IMR-90 (cell line): ENCODE data around the gene PRXL2B. TPM values are rescaled to one million over a fixed set of nuclear protein-coding genes. Genes with fewer than 3 reads are reported as not detected.

ENCODE experiments used
- ATAC-seq: fragments of 200-7000 bp; cut with Tn5 transposase; 2 replicates; pipeline ENCODE4 v1.9.1; 2020; ENCODE audit warnings: low read depth, mild to moderate bottlenecking, moderate library complexity
- BruUV-seq: library from RNA; stranded (reverse); fragments of 400-500 nt; replicated peaks from 2 replicates; lab custom pipeline; 2021; lab: Mats Ljungman, UMichigan
- CTCF ChIA-PET: fragments of 300-600 bp; formaldehyde crosslinking; extraction: SDS; loops from one replicate; lab custom pipeline; 2021; ENCODE audit warnings: antibody characterized with exemption; lab: Yijun Ruan, JAX
- POLR2A ChIA-PET: fragments of 300-600 bp; sonication (Branson Sonifier 250); formaldehyde crosslinking; loops from one replicate; lab custom pipeline; 2022; ENCODE audit warnings: antibody characterized with exemption; ENCODE audit not compliant: unreplicated experiment; lab: Charles Lee
- DNase-seq: peaks from one replicate; pipeline ENCODE4 v3.0.0; 2013
- H2AFZ ChIP-seq: replicated peaks from 2 replicates; pipeline ENCODE3; 2013; ENCODE audit warnings: low read length, mild to moderate bottlenecking; ENCODE audit not compliant: poor library complexity
- H2AK5ac ChIP-seq: 2 replicates; pipeline ENCODE4 v1.6.1; 2013; ENCODE audit warnings: low read depth, low read length, inconsistent platforms
- H2AK9ac ChIP-seq: replicated peaks from 2 replicates; pipeline ENCODE3; 2013; ENCODE audit warnings: mild to moderate bottlenecking, low read depth, low read length, moderate library complexity; ENCODE audit not compliant: poor library complexity
- H2BK120ac ChIP-seq: 2 replicates; pipeline ENCODE4 v1.6.1; 2013; ENCODE audit warnings: low read depth, low read length, inconsistent platforms
- H2BK15ac ChIP-seq: 3 replicates; pipeline ENCODE4 v1.6.1; 2013; ENCODE audit warnings: low read depth, low read length, inconsistent platforms
- H2BK20ac ChIP-seq: 2 replicates; pipeline ENCODE4 v1.6.1; 2013; ENCODE audit warnings: low read depth, mild to moderate bottlenecking, inconsistent platforms, low read length, moderate library complexity
- H2BK5ac ChIP-seq: 2 replicates; pipeline ENCODE4 v1.6.1; 2013; ENCODE audit warnings: mild to moderate bottlenecking, low read depth, low read length, inconsistent platforms; ENCODE audit not compliant: poor library complexity, severe bottlenecking
- H3K14ac ChIP-seq: replicated peaks from 2 replicates; pipeline ENCODE4 v1.6.1; 2013; ENCODE audit warnings: low read depth, low read length, inconsistent platforms
- H3K18ac ChIP-seq: 2 replicates; pipeline ENCODE4 v1.6.1; 2013; ENCODE audit warnings: low read depth, low read length, control low read depth
- H3K23ac ChIP-seq: 2 replicates; pipeline ENCODE4 v1.6.1; 2013; ENCODE audit warnings: low read depth, low read length, inconsistent platforms
- H3K27ac ChIP-seq: 2 replicates; pipeline ENCODE4 v1.5.1; 2013; ENCODE audit warnings: mild to moderate bottlenecking, control low read depth, low read length; ENCODE audit not compliant: insufficient read depth
- H3K27me3 ChIP-seq: 2 replicates; pipeline ENCODE4 v1.6.1; 2013; ENCODE audit warnings: low read length; ENCODE audit not compliant: control insufficient read depth, insufficient read depth
- H3K36me3 ChIP-seq: 2 replicates; pipeline ENCODE4 v1.6.1; 2013; ENCODE audit warnings: low read length, mixed read lengths; ENCODE audit not compliant: control insufficient read depth, insufficient read depth
- H3K4ac ChIP-seq: 2 replicates; pipeline ENCODE4 v1.6.1; 2013; ENCODE audit warnings: low read depth, low read length, inconsistent platforms
- H3K4me1 ChIP-seq: 2 replicates; pipeline ENCODE4 v1.6.1; 2013; ENCODE audit warnings: low read length, mixed read lengths; ENCODE audit not compliant: control insufficient read depth, insufficient read depth
- H3K4me2 ChIP-seq: 2 replicates; pipeline ENCODE4 v1.6.1; 2013; ENCODE audit warnings: low read depth, mild to moderate bottlenecking, control low read depth, low read length, moderate library complexity
- H3K4me3 ChIP-seq: 2 replicates; pipeline ENCODE4 v1.5.1; 2013; ENCODE audit warnings: low read depth, mild to moderate bottlenecking, control low read depth, low read length, moderate library complexity; ENCODE audit not compliant: insufficient read depth
- H3K56ac ChIP-seq: 2 replicates; pipeline ENCODE4 v1.6.1; 2013; ENCODE audit warnings: low read length, inconsistent platforms; ENCODE audit not compliant: insufficient read depth; ENCODE audit errors: extremely low read depth
- H3K79me1 ChIP-seq, 2 experiments: 2 replicates each; pipeline ENCODE4 v1.6.1; 2013; ENCODE audit warnings: low read length in 2 of 2, inconsistent platforms in 1 of 2, low read depth in 1 of 2
- H3K9ac ChIP-seq: 2 replicates; pipeline ENCODE4 v1.6.1; 2013; ENCODE audit warnings: low read depth, low read length, control low read depth
- H3K9me1 ChIP-seq: 2 replicates; pipeline ENCODE4 v1.6.1; 2013; ENCODE audit warnings: low read length, inconsistent platforms; ENCODE audit not compliant: insufficient read depth
- H3K9me3 ChIP-seq: 2 replicates; pipeline ENCODE4 v1.6.1; 2013; ENCODE audit warnings: low read length; ENCODE audit not compliant: control insufficient read depth, insufficient read depth
- H4K20me1 ChIP-seq: 2 replicates; pipeline ENCODE4 v1.6.1; 2013; ENCODE audit warnings: low read length, inconsistent platforms; ENCODE audit not compliant: insufficient read depth
- H4K5ac ChIP-seq: 2 replicates; pipeline ENCODE4 v1.6.1; 2013; ENCODE audit warnings: mild to moderate bottlenecking, low read depth, low read length, control low read depth
- H4K8ac ChIP-seq, 2 experiments: 2 replicates each; pipeline ENCODE4 v1.6.1; 2013; ENCODE audit warnings: low read depth in 2 of 2, low read length in 2 of 2, control low read depth in 1 of 2, inconsistent platforms in 1 of 2
- H4K91ac ChIP-seq: 2 replicates; pipeline ENCODE4 v1.6.1; 2013; ENCODE audit warnings: low read depth, low read length, inconsistent platforms; ENCODE audit not compliant: insufficient read depth
- CEBPB ChIP-seq: IDR thresholded peaks from 2 replicates; pipeline ENCODE4 v1.6.1; 2012; ENCODE audit warnings: low read depth, low read length, improper control_type of control experiment
- CHD1 ChIP-seq: IDR thresholded peaks from 2 replicates; pipeline ENCODE4 v1.6.1; 2012; ENCODE audit warnings: low read depth, low read length, improper control_type of control experiment
- FOS ChIP-seq: fragments of 150-350 bp; IDR thresholded peaks from 2 replicates; pipeline ENCODE4 v1.6.1; 2016; ENCODE audit warnings: low read depth, low read length
- MAFK ChIP-seq: IDR thresholded peaks from 2 replicates; pipeline ENCODE4 v1.6.1; 2012; ENCODE audit warnings: low read depth, low read length, improper control_type of control experiment
- MAZ ChIP-seq: IDR thresholded peaks from 2 replicates; pipeline ENCODE4 v1.6.1; 2012; ENCODE audit warnings: low read depth, mild to moderate bottlenecking, low read length, improper control_type of control experiment, moderate library complexity, borderline replicate concordance
- MXI1 ChIP-seq: IDR thresholded peaks from 2 replicates; pipeline ENCODE4 v1.6.1; 2012; ENCODE audit warnings: low read depth, mild to moderate bottlenecking, low read length, moderate library complexity, borderline replicate concordance
- NFE2L2 ChIP-seq: fragments of 150-350 bp; IDR thresholded peaks from 2 replicates; pipeline ENCODE4 v1.6.1; 2016; ENCODE audit warnings: low read depth, mild to moderate bottlenecking, low read length
- POLR2A ChIP-seq: IDR thresholded peaks from 2 replicates; pipeline ENCODE4 v1.6.1; 2012; ENCODE audit warnings: mild to moderate bottlenecking, low read depth, low read length
- RAD21 ChIP-seq: IDR thresholded peaks from 2 replicates; pipeline ENCODE4 v1.6.1; 2012; ENCODE audit warnings: low read length, improper control_type of control experiment
- RCOR1 ChIP-seq: IDR thresholded peaks from 2 replicates; pipeline ENCODE4 v1.6.1; 2012; ENCODE audit warnings: mild to moderate bottlenecking, low read length, improper control_type of control experiment; ENCODE audit not compliant: insufficient replicate concordance
- RFX5 ChIP-seq: IDR thresholded peaks from 2 replicates; pipeline ENCODE4 v1.8.0; 2012; ENCODE audit warnings: low read depth, mild to moderate bottlenecking, low read length, moderate library complexity
- SMC3 ChIP-seq: fragments of 150-350 bp; IDR thresholded peaks from 2 replicates; pipeline ENCODE4 v1.6.1; 2016; ENCODE audit warnings: low read depth, mild to moderate bottlenecking, antibody characterized with exemption, low read length, moderate library complexity
- WGBS, 2 experiments: methylation state at CpG; one replicate each; pipeline versions ENCODE4 v1.1.5 to v1.1.7; 2013; ENCODE audit warnings: missing lambda C conversion rate in 2 of 2; ENCODE audit not compliant: insufficient read length in 1 of 2; ENCODE audit errors: extremely low coverage in 2 of 2; 5-methylcytosine and 5-hydroxymethylcytosine counted together
- dilution Hi-C: fragments of 300-500 bp; cut with HindIII; formaldehyde crosslinking; loops from one replicate; pipeline ENCODE4 v1.14.3; 2018; ENCODE audit warnings: low sequenced_read_pairs; ENCODE audit not compliant: unreplicated experiment
- in situ Hi-C: fragments of 300-500 bp; cut with MboI; formaldehyde crosslinking; loops from 3 replicates; pipeline ENCODE4 v1.14.3; 2019; ENCODE audit warnings: low sequenced_read_pairs, inconsistent platforms, mixed read lengths
- intact Hi-C: fragments of 100-400 bp; cut with micrococcal nuclease; formaldehyde crosslinking; loops from 2 replicates; pipeline ENCODE4 v1.10.0; 2022
- polyA plus RNA-seq, 3 experiments: library from polyadenylated mRNA; depleted of rRNA; stranded (reverse); fragments of >200 nt; gene quantifications; 2 replicates each; pipeline ENCODE4 v1.2.3, GENCODE V29; 2012; ENCODE audit warnings: low replicate concordance in 1 of 3
- total RNA-seq: library from RNA; depleted of rRNA; stranded (reverse); fragments of >200 nt; gene quantifications from 2 replicates; pipeline ENCODE4 v1.2.3, GENCODE V29; 2012
- TF ChIP-seq, protein P1 (sequence below): fragments of 150-350 bp; IDR thresholded peaks from 2 replicates; pipeline ENCODE4 v1.6.1; 2017; ENCODE audit warnings: mild to moderate bottlenecking, antibody characterized with exemption, low read length, low read depth
- TF ChIP-seq, protein P2 (sequence below): conservative IDR thresholded peaks from 2 replicates; pipeline ENCODE4 v1.5.1; 2012; ENCODE audit warnings: mild to moderate bottlenecking, low read depth, low read length, improper control_type of control experiment
- TF ChIP-seq, protein P3 (sequence below): fragments of 150-350 bp; IDR thresholded peaks from 2 replicates; pipeline ENCODE4 v1.6.1; 2016; ENCODE audit warnings: low read depth, mild to moderate bottlenecking, low read length, moderate library complexity, borderline replicate concordance

The PRXL2B gene
- total and polyA plus RNA-seq, 2 of the 4 experiments (the other 2 are of a cell fraction), result 10.9 to 22.3 TPM

DNA sequence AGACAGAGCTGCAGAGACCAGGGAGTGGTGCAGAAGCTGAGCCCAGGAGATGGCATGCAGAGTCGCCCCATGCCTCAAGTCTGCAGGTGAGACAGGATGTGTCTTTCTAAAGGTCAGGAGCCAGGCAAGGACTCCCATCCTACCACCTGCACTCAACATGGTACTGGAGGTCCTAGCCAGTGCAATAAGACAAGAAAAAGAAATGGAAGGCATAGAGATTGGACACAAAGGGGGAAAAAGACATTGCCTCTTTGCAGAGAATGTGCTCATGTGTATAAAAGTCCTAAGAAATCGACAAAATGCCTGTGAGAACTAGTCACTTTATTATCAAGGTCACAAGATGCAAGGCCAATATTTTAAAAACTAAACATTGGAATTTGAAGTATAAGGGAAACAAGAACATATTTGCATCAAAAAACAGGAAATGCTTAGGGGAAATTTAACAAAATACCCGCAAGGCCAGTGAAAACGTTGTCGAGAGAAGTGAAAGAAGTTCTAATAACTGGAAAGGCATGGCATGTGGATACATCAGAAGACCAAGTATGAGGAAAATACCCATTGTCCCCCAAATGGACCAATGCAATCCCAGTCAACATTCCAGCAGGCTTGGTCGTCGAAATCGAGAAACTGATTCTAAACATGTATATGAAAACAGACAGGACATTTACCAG lies 13.2 kb upstream of the PRXL2B start:
- H4K8ac ChIP-seq, result no peak overlapping the region
- no peak overlapping the region for H2BK15ac ChIP-seq
- ATAC-seq (no peak), DNase-seq (no peak)
- no peak overlapping the region for H3K14ac ChIP-seq
- H3K36me3 ChIP-seq, result no peaks in the 10 kb centered on the region
- H3K4me2 ChIP-seq, result no peak overlapping the region
- no peak overlapping the region for H2AK9ac ChIP-seq
- in situ Hi-C loops (no loop called here), dilution Hi-C loops (no loop called here), intact Hi-C loops (no loop called here)
- no peak overlapping the region for H2AFZ ChIP-seq
- H3K9ac ChIP-seq, result no peak overlapping the region
- H3K23ac ChIP-seq, result no peak overlapping the region
- no peak overlapping the region for H3K56ac ChIP-seq
- peaks cover 3% of the 10 kb centered on the region for H3K9me3 ChIP-seq
- H3K4ac ChIP-seq, result no peak overlapping the region
- no peak overlapping the region for H4K91ac ChIP-seq
- H3K27me3 ChIP-seq, result peaks cover 28% of the 10 kb centered on the region
- POLR2A ChIA-PET, result no interaction called here
- H3K18ac ChIP-seq, result no peak overlapping the region
- BruUV-seq, result no TSS peak
- no peak overlapping the region for H4K5ac ChIP-seq
- no peak overlapping the region for H2BK20ac ChIP-seq
- no peaks in the 10 kb centered on the region for H3K79me1 ChIP-seq
- TF ChIP-seq SMC3 (no peak), POLR2A (no peak), RFX5 (no peak), FOS (no peak), NFE2L2 (no peak), MAZ (no peak), CEBPB (no peak), MAFK (no peak), RCOR1 (no peak), CHD1 (no peak), RAD21 (no peak), MXI1 (no peak)
- TF ChIP-seq, protein P1, sequence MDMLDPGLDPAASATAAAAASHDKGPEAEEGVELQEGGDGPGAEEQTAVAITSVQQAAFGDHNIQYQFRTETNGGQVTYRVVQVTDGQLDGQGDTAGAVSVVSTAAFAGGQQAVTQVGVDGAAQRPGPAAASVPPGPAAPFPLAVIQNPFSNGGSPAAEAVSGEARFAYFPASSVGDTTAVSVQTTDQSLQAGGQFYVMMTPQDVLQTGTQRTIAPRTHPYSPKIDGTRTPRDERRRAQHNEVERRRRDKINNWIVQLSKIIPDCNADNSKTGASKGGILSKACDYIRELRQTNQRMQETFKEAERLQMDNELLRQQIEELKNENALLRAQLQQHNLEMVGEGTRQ, result no peak
- TF ChIP-seq, protein P2, sequence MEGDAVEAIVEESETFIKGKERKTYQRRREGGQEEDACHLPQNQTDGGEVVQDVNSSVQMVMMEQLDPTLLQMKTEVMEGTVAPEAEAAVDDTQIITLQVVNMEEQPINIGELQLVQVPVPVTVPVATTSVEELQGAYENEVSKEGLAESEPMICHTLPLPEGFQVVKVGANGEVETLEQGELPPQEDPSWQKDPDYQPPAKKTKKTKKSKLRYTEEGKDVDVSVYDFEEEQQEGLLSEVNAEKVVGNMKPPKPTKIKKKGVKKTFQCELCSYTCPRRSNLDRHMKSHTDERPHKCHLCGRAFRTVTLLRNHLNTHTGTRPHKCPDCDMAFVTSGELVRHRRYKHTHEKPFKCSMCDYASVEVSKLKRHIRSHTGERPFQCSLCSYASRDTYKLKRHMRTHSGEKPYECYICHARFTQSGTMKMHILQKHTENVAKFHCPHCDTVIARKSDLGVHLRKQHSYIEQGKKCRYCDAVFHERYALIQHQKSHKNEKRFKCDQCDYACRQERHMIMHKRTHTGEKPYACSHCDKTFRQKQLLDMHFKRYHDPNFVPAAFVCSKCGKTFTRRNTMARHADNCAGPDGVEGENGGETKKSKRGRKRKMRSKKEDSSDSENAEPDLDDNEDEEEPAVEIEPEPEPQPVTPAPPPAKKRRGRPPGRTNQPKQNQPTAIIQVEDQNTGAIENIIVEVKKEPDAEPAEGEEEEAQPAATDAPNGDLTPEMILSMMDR, result no peak
- TF ChIP-seq, protein P3, sequence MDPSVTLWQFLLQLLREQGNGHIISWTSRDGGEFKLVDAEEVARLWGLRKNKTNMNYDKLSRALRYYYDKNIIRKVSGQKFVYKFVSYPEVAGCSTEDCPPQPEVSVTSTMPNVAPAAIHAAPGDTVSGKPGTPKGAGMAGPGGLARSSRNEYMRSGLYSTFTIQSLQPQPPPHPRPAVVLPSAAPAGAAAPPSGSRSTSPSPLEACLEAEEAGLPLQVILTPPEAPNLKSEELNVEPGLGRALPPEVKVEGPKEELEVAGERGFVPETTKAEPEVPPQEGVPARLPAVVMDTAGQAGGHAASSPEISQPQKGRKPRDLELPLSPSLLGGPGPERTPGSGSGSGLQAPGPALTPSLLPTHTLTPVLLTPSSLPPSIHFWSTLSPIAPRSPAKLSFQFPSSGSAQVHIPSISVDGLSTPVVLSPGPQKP, result no peak
- no CpG with 5 or more reads among the region's 8 CpGs for WGBS, 2 experiments
- no peak overlapping the region for H3K27ac ChIP-seq
- no peak overlapping the region for H2AK5ac ChIP-seq
- CTCF ChIA-PET, result no interaction called here
- no peak overlapping the region for H2BK120ac ChIP-seq
- no peak overlapping the region for H2BK5ac ChIP-seq
- H3K4me3 ChIP-seq, result no peak overlapping the region
- H3K9me1 ChIP-seq, result no peaks in the 10 kb centered on the region
- no peaks in the 10 kb centered on the region for H4K20me1 ChIP-seq
- no peaks in the 10 kb centered on the region for H3K4me1 ChIP-seq
